ENCODE data around the gene LRRC74B.
A peak's percentile ranks its signal among the peaks of the same experiment; 100 is the strongest.
"Not testable (repeated sequence)": the region's sequence is repeated elsewhere in the genome, so short reads cannot be mapped to it uniquely, and the experiment has no call there.

Gene LRRC74B, protein sequence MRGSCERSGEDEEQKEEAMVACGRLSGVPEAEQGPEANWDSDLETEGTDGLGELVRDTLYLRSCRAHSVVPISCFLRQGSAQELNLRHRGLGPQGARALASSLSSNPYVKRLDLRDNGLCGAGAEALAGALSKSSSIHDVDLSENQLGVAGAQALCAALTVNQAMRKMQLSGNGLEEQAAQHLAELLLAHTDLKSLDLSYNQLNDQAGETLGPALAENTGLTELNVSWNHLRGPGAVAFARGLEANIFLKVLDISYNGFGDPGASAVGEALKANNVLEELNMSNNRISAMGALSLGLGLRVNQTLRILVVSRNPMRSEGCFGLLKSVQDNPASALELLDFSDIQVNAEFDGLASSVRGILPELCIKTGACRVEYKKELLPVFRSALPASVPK

GRCh38 chr22:21045585-21046294 lies at the start of gene LRRC74B:
Gene LRRC74B (plus strand): TSS chr22:21045946. CDS start chr22:21045987, 41 bp downstream.
- peak; percentile 71 for DNase-seq

DNA sequence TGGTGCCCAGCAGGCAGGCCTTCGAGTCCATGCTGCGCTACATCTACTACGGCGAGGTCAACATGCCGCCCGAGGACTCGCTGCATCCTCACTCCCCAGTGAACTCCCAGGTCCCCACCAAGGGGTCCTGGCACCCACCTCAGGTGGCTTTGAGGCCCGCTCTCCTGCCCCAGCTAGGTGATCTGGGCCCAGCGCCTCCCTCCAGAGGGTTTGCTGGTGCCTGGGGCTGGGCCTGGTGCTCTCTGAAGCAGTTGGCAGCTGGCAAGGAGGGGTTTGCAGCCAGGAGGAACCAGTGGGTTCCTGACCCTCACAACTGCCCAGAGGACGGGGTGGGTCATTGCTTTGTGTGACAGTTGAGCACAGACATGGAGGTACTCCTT lies 49.7 kb upstream of the LRRC74B start:
- DNase-seq, result no peak

- no peak for DNase-seq
Measured at GRCh38 chr22:20996598-20997535, 48.9 kb upstream of the LRRC74B start.

DNA sequence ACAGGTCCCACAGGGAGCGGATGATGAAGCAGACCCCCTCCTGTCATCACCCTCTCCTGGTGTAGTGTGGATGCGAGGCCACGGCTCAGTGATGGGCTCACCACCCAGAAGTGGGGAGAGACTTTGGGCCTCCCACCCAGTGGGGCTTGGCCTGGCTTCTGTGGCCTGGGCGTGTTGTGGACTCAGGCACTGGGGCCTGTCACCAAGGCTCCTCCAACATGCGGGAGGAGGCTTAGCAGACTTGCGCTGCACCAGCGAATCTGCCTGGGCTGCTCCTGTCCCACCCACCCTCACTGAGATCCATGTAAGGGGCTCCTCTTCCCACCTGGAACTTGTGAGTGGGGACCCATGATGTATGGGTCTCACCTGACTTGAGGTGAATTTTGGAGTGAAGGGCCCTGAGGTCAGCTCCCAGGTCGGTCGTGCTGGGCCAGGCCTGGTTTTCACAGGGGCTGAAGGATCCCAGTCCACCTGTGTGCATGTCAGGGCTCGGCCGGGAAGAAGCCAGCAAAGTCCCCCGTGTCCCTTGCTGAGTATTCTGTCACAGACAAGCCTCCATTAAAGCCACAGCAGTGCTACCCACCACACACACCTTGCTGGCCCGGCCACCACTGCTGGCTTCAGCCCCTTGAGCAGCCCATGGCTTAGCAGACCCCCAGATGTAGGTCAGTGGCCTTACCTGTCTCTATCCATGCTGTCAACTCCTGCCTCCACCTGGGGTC lies 48.0 kb upstream of the LRRC74B start:
- DNase-seq, result no peak

GRCh38 chr22:20998411-20999336 lies 47.1 kb upstream of the LRRC74B start:
- DNase-seq, result no peak

GRCh38 chr22:20999350-21000206 lies 46.2 kb upstream of the LRRC74B start:
- no peak for DNase-seq

DNA sequence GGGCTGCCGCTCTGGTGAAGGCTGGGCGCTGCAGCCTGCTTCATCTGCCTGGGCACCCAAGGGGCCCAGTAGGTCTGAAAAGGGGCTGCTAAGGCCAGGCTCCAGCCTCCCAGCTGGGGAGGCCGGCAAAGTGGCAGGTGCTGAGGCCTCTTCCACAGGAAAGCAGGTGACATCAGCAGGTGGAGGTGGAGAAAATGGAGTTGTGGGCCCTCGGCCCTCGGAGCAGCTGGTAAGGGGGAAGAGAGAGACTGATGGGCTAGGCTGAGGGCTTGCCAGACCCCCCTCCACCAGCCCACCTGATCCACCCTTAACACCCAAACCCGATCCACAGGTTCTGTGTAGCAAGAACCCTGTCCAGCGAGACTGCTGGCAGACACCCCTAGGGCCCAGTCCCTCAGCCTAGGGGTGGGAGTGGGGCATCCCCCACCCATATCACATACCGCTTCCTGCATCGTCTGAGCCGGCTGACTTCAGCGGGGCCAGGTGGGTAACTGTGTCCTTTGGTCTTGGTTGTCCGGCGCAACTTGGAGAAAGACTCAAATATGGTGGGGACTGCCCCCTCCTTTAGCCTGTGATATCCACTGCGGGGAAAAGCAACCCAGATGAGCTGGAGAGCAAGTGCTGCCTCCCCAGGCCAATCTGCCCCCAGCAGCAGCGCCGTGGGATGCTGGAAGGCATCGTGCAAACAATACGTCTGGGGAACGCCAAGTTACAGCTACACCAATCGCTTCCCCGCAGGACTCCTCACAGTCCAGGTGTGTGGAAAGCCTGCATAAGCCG lies 45.3 kb upstream of the LRRC74B start:
- peak; percentile 36 for DNase-seq

- DNase-seq, result no peak
Measured at GRCh38 chr22:21000987-21001600, 44.7 kb upstream of the LRRC74B start.

DNA sequence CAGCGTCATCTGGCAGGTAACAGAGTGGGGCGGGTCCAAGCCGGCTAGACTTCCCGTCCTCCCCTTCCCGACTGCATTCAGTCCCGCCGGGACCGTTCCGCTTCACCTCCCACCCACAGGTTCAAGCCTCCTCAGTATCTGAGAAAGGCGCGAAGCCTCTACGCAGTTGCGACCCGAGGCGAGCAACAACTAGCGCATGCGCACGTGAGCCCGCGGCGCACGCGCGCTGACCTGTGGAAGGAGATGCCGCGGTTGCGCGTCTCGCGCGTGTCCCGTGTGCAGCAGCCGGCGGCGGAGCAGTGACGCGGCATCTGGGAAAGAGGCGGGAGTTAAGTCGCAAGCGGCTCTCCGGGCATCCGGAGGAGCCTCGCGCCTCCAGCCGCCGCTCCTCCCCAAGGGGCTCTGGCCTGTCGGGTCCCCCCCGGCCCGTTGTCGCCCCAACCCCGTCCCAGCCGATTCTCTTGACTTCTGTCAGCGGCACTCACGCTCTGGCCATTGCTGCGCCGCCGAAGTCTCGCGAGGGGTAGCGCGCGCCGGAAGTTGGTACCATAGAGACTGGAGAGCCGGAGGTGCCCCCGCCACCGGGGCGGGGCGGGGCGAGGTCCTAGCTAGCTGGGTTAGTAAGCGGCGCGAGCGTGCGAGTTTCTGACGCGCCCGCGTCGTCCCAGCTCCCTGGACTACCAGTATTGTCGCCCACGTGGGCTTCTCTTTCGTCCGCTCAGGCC lies 44.0 kb upstream of the LRRC74B start, which contains the start of gene THAP7:
Gene THAP7 (minus strand): TSS at position 518 of the 725 bp plus-strand sequence. CDS start 207 bp downstream, at position 311.
- DNase-seq, result peak; percentile 97

GRCh38 chr22:21003782-21004181 lies 42.0 kb upstream of the LRRC74B start:
- DNase-seq, result no peak

- DNase-seq, result not testable (repeated sequence)
Measured at GRCh38 chr22:21009208-21009607, 36.5 kb upstream of the LRRC74B start.

DNA sequence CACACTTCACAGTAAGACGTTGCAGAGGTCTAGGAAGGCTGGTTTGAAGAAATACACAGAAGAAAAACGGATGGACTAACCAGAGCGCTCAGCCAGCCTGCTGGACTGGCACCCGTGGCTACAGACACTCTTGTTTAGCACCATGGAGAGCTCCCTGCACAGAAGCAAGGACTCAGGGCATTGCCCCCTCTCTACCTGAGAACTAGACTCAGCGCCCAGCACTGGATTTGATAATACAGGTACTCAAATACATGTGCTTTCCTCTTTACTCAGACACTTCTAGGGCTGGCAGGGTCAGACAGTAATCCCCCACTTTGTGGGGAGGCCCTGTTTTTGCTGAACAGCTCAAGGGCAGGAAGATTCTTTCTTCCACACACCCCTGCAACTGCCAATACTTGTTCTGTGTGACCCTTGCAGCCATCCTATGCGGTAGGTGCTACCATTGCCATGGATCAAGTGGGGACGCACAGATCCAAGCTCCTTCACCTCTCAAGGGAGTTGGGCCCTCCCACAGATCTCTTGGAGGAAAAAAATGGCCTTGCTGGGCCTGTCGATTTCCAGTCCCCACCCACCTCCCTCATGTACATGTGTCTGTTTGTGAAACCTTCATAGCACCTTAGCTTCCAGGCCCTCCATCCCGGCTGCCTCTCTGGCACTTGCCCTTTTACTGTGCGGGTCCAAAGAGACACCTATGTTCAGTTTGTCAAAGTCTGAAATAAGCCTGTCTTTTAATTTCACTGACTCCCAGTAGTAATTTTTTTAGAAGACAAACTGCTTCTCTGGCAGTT lies 35.9 kb upstream of the LRRC74B start:
- no peak for DNase-seq

GRCh38 chr22:21010426-21011113 lies 35.2 kb upstream of the LRRC74B start:
- no peak for DNase-seq

GRCh38 chr22:21012446-21013407 lies 33.0 kb upstream of the LRRC74B start:
- DNase-seq, result no peak

- no peak for DNase-seq
Measured at GRCh38 chr22:21013657-21014201, 32.0 kb upstream of the LRRC74B start.
